HTR-8/SVneo (cell line): ENCODE measurements around the gene BLOC1S3.
"Not testable (repeated sequence)": the region's sequence is repeated elsewhere in the genome, so short reads cannot be mapped to it uniquely, and the experiment has no call there.

Source experiments
- DNase-seq: peaks from one replicate; pipeline ENCODE4 v3.0.0; 2011; ENCODE audit warnings: low spot score, mixed read lengths; ENCODE audit not compliant: insufficient read length
- FAIRE-seq: peaks from 2 replicates; lab custom pipeline; 2011; peaks lifted over from hg19 to GRCh38; lab: Jason Lieb, UNC

Gene BLOC1S3

DNA sequence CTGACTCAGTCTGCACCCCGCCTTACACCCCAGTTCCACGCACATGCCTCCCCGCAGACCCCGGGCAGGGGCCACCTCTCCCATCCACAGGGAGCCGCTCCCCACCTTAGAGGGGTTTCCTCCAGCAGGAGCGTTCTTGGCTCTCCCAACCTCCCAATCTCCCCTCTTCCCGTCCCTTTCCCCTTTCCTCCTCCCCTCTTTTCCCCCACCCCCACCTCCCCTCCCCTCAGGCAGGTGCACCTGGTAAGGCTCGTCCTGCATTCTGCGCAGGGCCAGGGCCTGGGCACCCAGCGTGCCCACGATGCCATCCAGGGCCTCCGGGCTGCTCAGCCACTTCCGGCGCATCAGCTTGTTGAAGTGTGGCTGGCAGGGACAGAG, 39.4 kb downstream of the BLOC1S3 start:
- FAIRE-seq (no peak), DNase-seq (no peak)

DNA sequence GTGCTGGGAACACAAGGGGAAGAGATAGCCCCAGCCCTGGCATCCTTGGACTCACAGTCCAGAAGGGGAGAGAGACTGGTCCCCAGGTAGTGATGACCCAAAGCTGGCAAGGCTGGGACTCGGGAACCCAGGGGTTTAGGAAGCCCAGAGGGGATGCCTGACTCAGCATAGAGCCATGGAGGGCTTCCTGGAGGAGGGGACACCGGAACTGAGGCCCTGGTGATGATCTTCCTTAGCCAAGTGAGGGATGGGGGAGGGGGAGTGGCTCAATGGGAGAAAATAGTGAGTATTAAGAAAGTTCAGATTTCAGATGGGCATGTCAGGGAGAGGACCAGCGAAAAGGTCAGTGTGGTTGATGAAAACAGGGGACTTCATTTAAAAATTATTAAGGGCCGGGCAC, 39.8 kb downstream of the BLOC1S3 start:
- DNase-seq = no peak
- FAIRE-seq = no peak

DNA sequence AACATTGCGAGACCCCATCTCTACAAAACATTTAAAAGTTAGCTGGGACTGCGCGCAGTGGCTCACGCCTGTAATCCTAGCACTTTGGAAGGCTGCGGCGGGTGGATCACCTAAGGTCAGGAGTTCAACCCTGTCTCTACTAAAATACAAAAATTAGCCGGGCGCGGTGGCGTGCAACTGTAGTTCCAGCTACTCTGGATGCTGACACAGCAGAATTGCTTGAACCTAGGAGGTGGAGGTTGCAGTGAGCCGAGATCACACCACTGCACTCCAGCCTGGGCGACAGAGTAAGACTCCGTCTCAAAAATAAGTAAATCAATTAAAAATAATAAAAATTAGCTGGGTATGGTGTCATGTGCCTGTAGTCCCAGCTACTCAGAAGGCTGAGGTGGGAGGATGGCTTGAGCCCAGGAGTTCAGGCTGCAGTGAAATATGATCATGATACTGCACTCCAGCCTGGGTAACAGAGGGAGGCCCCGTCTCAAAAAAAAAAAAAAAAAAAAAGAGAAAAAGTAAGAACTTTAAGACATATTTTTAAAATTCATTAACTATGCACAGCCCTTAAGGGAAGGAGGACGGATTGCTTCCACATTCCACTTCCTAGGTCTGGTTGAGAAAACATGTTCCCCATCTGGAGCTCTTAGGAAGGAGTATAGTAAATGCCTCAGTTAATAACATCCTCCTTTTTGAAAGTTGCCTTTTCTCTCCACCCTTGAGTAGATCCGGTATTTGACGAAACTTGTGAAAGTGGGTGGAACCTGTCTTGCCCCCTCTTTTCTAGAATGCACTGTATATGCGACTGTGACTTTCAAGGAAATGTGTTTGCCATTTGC, 40.5 kb downstream of the BLOC1S3 start:
- FAIRE-seq (no peak), DNase-seq (no peak)

DNA sequence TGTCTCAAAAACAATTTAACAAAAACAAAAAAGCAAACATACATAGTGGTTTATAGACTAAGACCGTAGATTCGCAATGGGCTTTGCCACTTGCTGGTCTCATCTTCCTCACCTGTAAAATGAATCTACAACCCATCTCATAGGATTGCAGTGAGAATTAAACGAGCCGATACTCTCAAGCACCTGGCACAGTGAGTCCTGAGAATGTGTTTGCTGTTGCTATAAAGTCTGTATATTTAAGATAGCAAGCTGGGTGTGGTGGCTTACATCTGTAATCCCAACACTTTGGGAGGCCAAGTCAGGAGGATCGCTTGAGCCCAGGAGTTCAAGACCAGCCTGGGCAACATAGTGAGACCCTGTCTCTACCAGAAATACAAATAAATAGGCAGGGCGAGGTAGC, 44.1 kb downstream of the BLOC1S3 start:
- FAIRE-seq (no peak), DNase-seq (no peak)

DNA sequence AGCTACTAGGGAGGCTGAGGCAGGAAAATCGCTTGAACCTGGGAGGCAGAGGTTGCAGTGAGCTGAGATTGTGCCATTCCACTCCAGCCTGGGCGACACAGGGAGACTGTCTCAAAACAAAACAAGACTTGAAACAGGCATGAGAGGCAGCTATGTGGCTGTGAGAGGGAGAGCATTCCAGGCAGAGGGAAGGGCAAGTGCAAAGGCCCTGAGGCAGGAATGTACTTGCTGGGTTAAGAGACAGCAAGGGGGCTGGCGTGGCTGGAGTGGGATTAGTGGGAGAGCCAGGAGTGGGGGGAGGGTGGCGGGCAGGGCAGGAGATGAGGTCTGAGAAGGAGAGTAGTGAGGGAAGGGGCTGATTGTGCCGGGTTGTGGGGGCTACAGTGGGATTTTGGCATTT, 45.3 kb downstream of the BLOC1S3 start:
- FAIRE-seq (no peak), DNase-seq (no peak)

DNA sequence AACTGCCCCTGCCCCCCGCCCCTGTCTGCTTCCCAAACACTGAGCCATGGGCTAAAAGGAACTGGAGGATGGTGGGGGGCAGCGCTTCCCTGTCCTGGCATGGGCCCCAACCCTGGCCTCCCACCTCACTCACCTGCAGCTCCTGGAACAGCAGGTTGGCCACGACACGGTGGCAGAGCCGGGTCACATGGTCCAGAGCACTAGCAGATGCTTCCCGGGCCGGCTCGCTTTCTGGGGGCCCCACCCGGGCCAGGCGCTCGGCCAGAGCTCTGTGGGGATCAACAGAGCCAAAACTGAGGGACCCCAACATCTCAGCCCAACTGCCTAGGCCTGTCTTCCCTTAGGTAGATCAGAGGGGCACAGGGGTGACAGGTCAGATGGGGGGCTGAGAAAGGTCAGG, 46.1 kb downstream of the BLOC1S3 start:
- DNase-seq (no peak), FAIRE-seq (no peak)

DNA sequence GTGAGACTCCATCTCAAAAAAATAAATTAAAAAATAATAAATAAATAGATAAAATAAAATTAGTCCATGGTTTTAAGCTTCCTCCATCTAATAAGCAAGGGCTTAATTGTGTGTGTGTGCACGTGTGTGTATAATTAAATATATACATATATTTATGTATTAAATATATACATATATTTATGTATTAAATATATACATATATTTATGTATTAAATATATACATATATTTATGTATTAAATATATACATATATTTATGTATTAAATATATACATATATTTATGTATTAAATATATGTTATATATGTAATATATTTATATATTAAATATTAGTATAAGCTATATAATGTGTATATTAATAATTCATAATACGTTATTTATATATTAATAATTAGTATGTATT, 50.5 kb downstream of the BLOC1S3 start:
- not testable (repeated sequence) for FAIRE-seq, DNase-seq
